SK-N-SH (cell line): ENCODE results near the gene VWA5B1.

Source experiments
- EZH2phosphoT487 ChIP-seq: fragments of 200-600 bp; sonication (generic); IDR thresholded peaks from 2 replicates; pipeline ENCODE4 v1.6.1; 2017; ENCODE audit warnings: low read depth, mixed run types, mild to moderate bottlenecking, antibody characterized with exemption, moderate library complexity, borderline replicate concordance
- POLR2AphosphoS5 ChIP-seq: IDR thresholded peaks from 2 replicates; pipeline ENCODE4 v1.6.1; 2012; ENCODE audit warnings: low read depth, low read length
- RFX5 ChIP-seq: IDR thresholded peaks from 2 replicates; pipeline ENCODE4 v1.6.1; 2012; ENCODE audit warnings: mild to moderate bottlenecking, improper control_type of control experiment, low read length
- TAF1 ChIP-seq: IDR thresholded peaks from 2 replicates; pipeline ENCODE4 v1.6.1; 2012; ENCODE audit warnings: low read depth, mild to moderate bottlenecking, low read length, moderate library complexity, borderline replicate concordance
- TF ChIP-seq, protein P1 (sequence below): fragments of 200-600 bp; sonication (generic); IDR thresholded peaks from 2 replicates; pipeline ENCODE4 v1.6.1; 2017; ENCODE audit warnings: antibody characterized with exemption, mild to moderate bottlenecking, moderate library complexity
- TF ChIP-seq, protein P2 (sequence below): IDR thresholded peaks from 2 replicates; pipeline ENCODE4 v1.6.1; 2012; ENCODE audit warnings: mild to moderate bottlenecking, low read depth, low read length, moderate library complexity

DNA sequence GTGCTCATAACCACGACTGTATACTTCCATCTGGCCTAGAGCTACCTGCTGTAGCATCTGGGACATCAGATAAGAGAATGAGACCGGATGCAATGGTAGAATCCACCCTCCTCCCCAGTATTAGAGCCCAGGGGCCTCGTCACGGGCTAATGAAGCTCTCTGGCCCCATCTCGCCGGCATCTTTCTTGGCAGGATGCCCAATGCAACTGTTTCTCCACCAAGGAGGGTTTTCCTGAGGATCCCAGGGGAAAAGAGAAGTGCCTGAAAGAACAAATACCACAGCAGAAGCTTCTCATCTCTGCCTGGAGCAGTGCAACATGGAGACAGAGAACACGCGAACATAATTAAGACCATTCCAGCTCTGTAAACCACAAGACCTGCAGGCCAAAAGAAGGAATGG is 80.0 kb downstream of the VWA5B1 start:
- TF ChIP-seq TAF1 (no peak), RFX5 (no peak), POLR2AphosphoS5 (no peak), EZH2phosphoT487 (no peak)
- TF ChIP-seq, protein P1, sequence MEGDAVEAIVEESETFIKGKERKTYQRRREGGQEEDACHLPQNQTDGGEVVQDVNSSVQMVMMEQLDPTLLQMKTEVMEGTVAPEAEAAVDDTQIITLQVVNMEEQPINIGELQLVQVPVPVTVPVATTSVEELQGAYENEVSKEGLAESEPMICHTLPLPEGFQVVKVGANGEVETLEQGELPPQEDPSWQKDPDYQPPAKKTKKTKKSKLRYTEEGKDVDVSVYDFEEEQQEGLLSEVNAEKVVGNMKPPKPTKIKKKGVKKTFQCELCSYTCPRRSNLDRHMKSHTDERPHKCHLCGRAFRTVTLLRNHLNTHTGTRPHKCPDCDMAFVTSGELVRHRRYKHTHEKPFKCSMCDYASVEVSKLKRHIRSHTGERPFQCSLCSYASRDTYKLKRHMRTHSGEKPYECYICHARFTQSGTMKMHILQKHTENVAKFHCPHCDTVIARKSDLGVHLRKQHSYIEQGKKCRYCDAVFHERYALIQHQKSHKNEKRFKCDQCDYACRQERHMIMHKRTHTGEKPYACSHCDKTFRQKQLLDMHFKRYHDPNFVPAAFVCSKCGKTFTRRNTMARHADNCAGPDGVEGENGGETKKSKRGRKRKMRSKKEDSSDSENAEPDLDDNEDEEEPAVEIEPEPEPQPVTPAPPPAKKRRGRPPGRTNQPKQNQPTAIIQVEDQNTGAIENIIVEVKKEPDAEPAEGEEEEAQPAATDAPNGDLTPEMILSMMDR, result no peak
- TF ChIP-seq, protein P2, sequence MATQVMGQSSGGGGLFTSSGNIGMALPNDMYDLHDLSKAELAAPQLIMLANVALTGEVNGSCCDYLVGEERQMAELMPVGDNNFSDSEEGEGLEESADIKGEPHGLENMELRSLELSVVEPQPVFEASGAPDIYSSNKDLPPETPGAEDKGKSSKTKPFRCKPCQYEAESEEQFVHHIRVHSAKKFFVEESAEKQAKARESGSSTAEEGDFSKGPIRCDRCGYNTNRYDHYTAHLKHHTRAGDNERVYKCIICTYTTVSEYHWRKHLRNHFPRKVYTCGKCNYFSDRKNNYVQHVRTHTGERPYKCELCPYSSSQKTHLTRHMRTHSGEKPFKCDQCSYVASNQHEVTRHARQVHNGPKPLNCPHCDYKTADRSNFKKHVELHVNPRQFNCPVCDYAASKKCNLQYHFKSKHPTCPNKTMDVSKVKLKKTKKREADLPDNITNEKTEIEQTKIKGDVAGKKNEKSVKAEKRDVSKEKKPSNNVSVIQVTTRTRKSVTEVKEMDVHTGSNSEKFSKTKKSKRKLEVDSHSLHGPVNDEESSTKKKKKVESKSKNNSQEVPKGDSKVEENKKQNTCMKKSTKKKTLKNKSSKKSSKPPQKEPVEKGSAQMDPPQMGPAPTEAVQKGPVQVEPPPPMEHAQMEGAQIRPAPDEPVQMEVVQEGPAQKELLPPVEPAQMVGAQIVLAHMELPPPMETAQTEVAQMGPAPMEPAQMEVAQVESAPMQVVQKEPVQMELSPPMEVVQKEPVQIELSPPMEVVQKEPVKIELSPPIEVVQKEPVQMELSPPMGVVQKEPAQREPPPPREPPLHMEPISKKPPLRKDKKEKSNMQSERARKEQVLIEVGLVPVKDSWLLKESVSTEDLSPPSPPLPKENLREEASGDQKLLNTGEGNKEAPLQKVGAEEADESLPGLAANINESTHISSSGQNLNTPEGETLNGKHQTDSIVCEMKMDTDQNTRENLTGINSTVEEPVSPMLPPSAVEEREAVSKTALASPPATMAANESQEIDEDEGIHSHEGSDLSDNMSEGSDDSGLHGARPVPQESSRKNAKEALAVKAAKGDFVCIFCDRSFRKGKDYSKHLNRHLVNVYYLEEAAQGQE, result no peak
